DMS114 treated with DMSO at 0.1 percent for 48 hours (cell line): Measurements from ENCODE around the gene GAB2.

Source experiments
- DNase-seq: peaks from one replicate; lab custom pipeline; 2025; ENCODE audit not compliant: unreplicated experiment; lab: John Stamatoyannopoulos, UW

GAB2 gene

GRCh38 chr11:78344676-78345075, 72.9 kb downstream of the GAB2 start:
- no peak for DNase-seq

GRCh38 chr11:78344094-78344493, 73.5 kb downstream of the GAB2 start:
- DNase-seq: no peak

GRCh38 chr11:78343303-78343702, 74.3 kb downstream of the GAB2 start:
- DNase-seq: no peak

- no peak for DNase-seq
These were observed 75.8 kb downstream of the GAB2 start for GRCh38 chr11:78341841-78342240.

GRCh38 chr11:78340530-78340929, 77.1 kb downstream of the GAB2 start:
- DNase-seq: no peak

GRCh38 chr11:78339945-78340344, 77.7 kb downstream of the GAB2 start:
- no peak for DNase-seq

- DNase-seq: no peak
These were observed 78.1 kb downstream of the GAB2 start for GRCh38 chr11:78339483-78339882.

- DNase-seq: no peak
These were observed 78.9 kb downstream of the GAB2 start for GRCh38 chr11:78338702-78339101.

GRCh38 chr11:78338138-78338537, 79.5 kb downstream of the GAB2 start:
- no peak for DNase-seq

- DNase-seq: no peak
These were observed 80.1 kb downstream of the GAB2 start for GRCh38 chr11:78337554-78337924.

GRCh38 chr11:78336877-78337553, 80.6 kb downstream of the GAB2 start:
- no peak for DNase-seq

GRCh38 chr11:78334109-78334508, 83.5 kb downstream of the GAB2 start:
- DNase-seq: no peak

GRCh38 chr11:78332872-78333271, 84.7 kb downstream of the GAB2 start:
- no peak for DNase-seq

- DNase-seq: no peak
These were observed 85.3 kb downstream of the GAB2 start for GRCh38 chr11:78332174-78332866.

GRCh38 chr11:78331711-78332110, 85.9 kb downstream of the GAB2 start:
- no peak for DNase-seq

- no peak for DNase-seq
These were observed 87.3 kb downstream of the GAB2 start for GRCh38 chr11:78330361-78330760.

GRCh38 chr11:78327945-78328344, 89.7 kb downstream of the GAB2 start:
- DNase-seq: no peak

- DNase-seq: no peak
These were observed 92.3 kb downstream of the GAB2 start for GRCh38 chr11:78325274-78325781.

- DNase-seq: no peak
These were observed 94.3 kb downstream of the GAB2 start for GRCh38 chr11:78323363-78323762.

- DNase-seq: no peak
These were observed 98.1 kb downstream of the GAB2 start for GRCh38 chr11:78319453-78319955.

- DNase-seq: no peak
These were observed 99.1 kb downstream of the GAB2 start for GRCh38 chr11:78318321-78319114.

- no peak for DNase-seq
These were observed 101.9 kb downstream of the GAB2 start for GRCh38 chr11:78315724-78316123.
